ENCODE results near the gene KLHL29. TPM values are rescaled to one million over a fixed set of nuclear protein-coding genes. Genes with fewer than 3 reads are reported as not detected.

KLHL29 gene
- total and polyA plus RNA-seq, 2 donors: 5.7 to 8.7 TPM

- H3K4me3 ChIP-seq (ENCODE audit: low read depth, low read length): no peak overlapping the region
- no peaks in the 10 kb centered on the region for H3K4me1 ChIP-seq (ENCODE audit: insufficient read depth)
- DNase-seq (ENCODE audit: extremely low spot score): no peak
- 76% methylated on average over 7 of the region's 7 CpGs for WGBS
- H3K27ac ChIP-seq (ENCODE audit: low read depth): no peak overlapping the region
- no peaks in the 10 kb centered on the region for H3K36me3 ChIP-seq (ENCODE audit: insufficient read depth)
Observed at GRCh38 chr2:23591111-23591510, 206.1 kb downstream of the KLHL29 start.

GRCh38 chr2:23592061-23592685 lies 207.2 kb downstream of the KLHL29 start:
- no peak for DNase-seq (ENCODE audit: extremely low spot score)
- WGBS: 96% methylated on average over 9 of the region's 9 CpGs

GRCh38 chr2:23592898-23593751 lies 208.1 kb downstream of the KLHL29 start:
- no peak overlapping the region for H3K4me3 ChIP-seq (ENCODE audit: low read depth, low read length)
- H3K27ac ChIP-seq (ENCODE audit: low read depth): no peak overlapping the region
- no peaks in the 10 kb centered on the region for H3K36me3 ChIP-seq (ENCODE audit: insufficient read depth)
- no peaks in the 10 kb centered on the region for H3K4me1 ChIP-seq (ENCODE audit: insufficient read depth)
- WGBS: 89% methylated on average over 12 of the region's 12 CpGs
- DNase-seq (ENCODE audit: extremely low spot score): no peak

More at GRCh38 chr2:23592061-23592685, 207.2 kb downstream of the KLHL29 start:
- Histone ChIP-seq H3K27ac (ENCODE audit: low read depth) (no peak overlapping the region), H3K4me3 (ENCODE audit: low read depth, low read length) (no peak overlapping the region), H3K4me1 (ENCODE audit: insufficient read depth) (no peaks in the 10 kb centered on the region), H3K36me3 (ENCODE audit: insufficient read depth) (no peaks in the 10 kb centered on the region)

- H3K4me1 ChIP-seq (ENCODE audit: insufficient read depth): no peaks in the 10 kb centered on the region
- WGBS: 56% methylated on average over 21 of the region's 21 CpGs
- no peaks in the 10 kb centered on the region for H3K36me3 ChIP-seq (ENCODE audit: insufficient read depth)
- no peak for DNase-seq (ENCODE audit: extremely low spot score)
- H3K4me3 ChIP-seq (ENCODE audit: low read depth, low read length): no peak overlapping the region
- H3K27ac ChIP-seq (ENCODE audit: low read depth): no peak overlapping the region
Observed at GRCh38 chr2:23593752-23594459, 208.9 kb downstream of the KLHL29 start.

GRCh38 chr2:23594460-23594825 lies 209.5 kb downstream of the KLHL29 start:
- 50% methylated on average over 3 of the region's 3 CpGs for WGBS
- no peak overlapping the region for H3K4me3 ChIP-seq (ENCODE audit: low read depth, low read length)
- DNase-seq (ENCODE audit: extremely low spot score): no peak
- no peaks in the 10 kb centered on the region for H3K36me3 ChIP-seq (ENCODE audit: insufficient read depth)
- no peaks in the 10 kb centered on the region for H3K4me1 ChIP-seq (ENCODE audit: insufficient read depth)
- H3K27ac ChIP-seq (ENCODE audit: low read depth): no peak overlapping the region

GRCh38 chr2:23595021-23595420 lies 210.0 kb downstream of the KLHL29 start:
- WGBS: 88% methylated on average over 7 of the region's 7 CpGs
- Histone ChIP-seq H3K4me3 (ENCODE audit: low read depth, low read length) (no peak overlapping the region), H3K27ac (ENCODE audit: low read depth) (no peak overlapping the region), H3K36me3 (ENCODE audit: insufficient read depth) (no peaks in the 10 kb centered on the region), H3K4me1 (ENCODE audit: insufficient read depth) (no peaks in the 10 kb centered on the region)
- DNase-seq (ENCODE audit: extremely low spot score): no peak

- no peak for DNase-seq (ENCODE audit: extremely low spot score)
- 64% methylated on average over 13 of the region's 13 CpGs for whole genome bisulfite sequencing
- H3K4me1 ChIP-seq (ENCODE audit: insufficient read depth): no peaks in the 10 kb centered on the region
- H3K4me3 ChIP-seq (ENCODE audit: low read depth, low read length): no peak overlapping the region
- H3K36me3 ChIP-seq (ENCODE audit: insufficient read depth): no peaks in the 10 kb centered on the region
- H3K27ac ChIP-seq (ENCODE audit: low read depth): no peak overlapping the region
Observed at GRCh38 chr2:23595601-23596251, 210.7 kb downstream of the KLHL29 start.

GRCh38 chr2:23596316-23596885 lies 211.4 kb downstream of the KLHL29 start:
- Histone ChIP-seq H3K4me1 (ENCODE audit: insufficient read depth) (no peaks in the 10 kb centered on the region), H3K4me3 (ENCODE audit: low read depth, low read length) (no peak overlapping the region), H3K27ac (ENCODE audit: low read depth) (no peak overlapping the region), H3K36me3 (ENCODE audit: insufficient read depth) (no peaks in the 10 kb centered on the region)
- no peak for DNase-seq (ENCODE audit: extremely low spot score)
- WGBS: 81% methylated on average over 16 of the region's 16 CpGs

GRCh38 chr2:23597687-23598086 lies 212.7 kb downstream of the KLHL29 start:
- no peak for DNase-seq (ENCODE audit: extremely low spot score)
- H3K4me3 ChIP-seq (ENCODE audit: low read depth, low read length): no peak overlapping the region
- no peaks in the 10 kb centered on the region for H3K4me1 ChIP-seq (ENCODE audit: insufficient read depth)
- no peaks in the 10 kb centered on the region for H3K36me3 ChIP-seq (ENCODE audit: insufficient read depth)
- H3K27ac ChIP-seq (ENCODE audit: low read depth): no peak overlapping the region
- WGBS: 96% methylated on average over 9 of the region's 9 CpGs

- DNase-seq (ENCODE audit: extremely low spot score): no peak
- Histone ChIP-seq H3K4me3 (ENCODE audit: low read depth, low read length) (no peak overlapping the region), H3K27ac (ENCODE audit: low read depth) (no peak overlapping the region), H3K36me3 (ENCODE audit: insufficient read depth) (no peaks in the 10 kb centered on the region), H3K4me1 (ENCODE audit: insufficient read depth) (no peaks in the 10 kb centered on the region)
- 88% methylated on average over 6 of the region's 6 CpGs for WGBS
Observed at GRCh38 chr2:23599006-23599405, 214.0 kb downstream of the KLHL29 start.

GRCh38 chr2:23599667-23600066 lies 214.7 kb downstream of the KLHL29 start:
- no peak overlapping the region for H3K27ac ChIP-seq (ENCODE audit: low read depth)
- 84% methylated on average over 10 of the region's 10 CpGs for WGBS
- H3K4me1 ChIP-seq (ENCODE audit: insufficient read depth): no peaks in the 10 kb centered on the region
- DNase-seq (ENCODE audit: extremely low spot score): no peak
- no peak overlapping the region for H3K4me3 ChIP-seq (ENCODE audit: low read depth, low read length)
- H3K36me3 ChIP-seq (ENCODE audit: insufficient read depth): no peaks in the 10 kb centered on the region

GRCh38 chr2:23600346-23600745 lies 215.4 kb downstream of the KLHL29 start:
- Histone ChIP-seq H3K36me3 (ENCODE audit: insufficient read depth) (no peaks in the 10 kb centered on the region), H3K4me1 (ENCODE audit: insufficient read depth) (no peaks in the 10 kb centered on the region), H3K4me3 (ENCODE audit: low read depth, low read length) (no peak overlapping the region), H3K27ac (ENCODE audit: low read depth) (no peak overlapping the region)
- 84% methylated on average over 7 of the region's 7 CpGs for WGBS
- no peak for DNase-seq (ENCODE audit: extremely low spot score)

- Histone ChIP-seq H3K4me3 (ENCODE audit: low read depth, low read length) (no peak overlapping the region), H3K4me1 (ENCODE audit: insufficient read depth) (no peaks in the 10 kb centered on the region), H3K27ac (ENCODE audit: low read depth) (no peak overlapping the region), H3K36me3 (ENCODE audit: insufficient read depth) (no peaks in the 10 kb centered on the region)
- 88% methylated on average over 8 of the region's 8 CpGs for WGBS
- no peak for DNase-seq (ENCODE audit: extremely low spot score)
Observed at GRCh38 chr2:23601301-23601965, 216.5 kb downstream of the KLHL29 start.

All from urinary bladder (tissue), 4 donors.